PC-3 (cell line): ENCODE results near the gene DNAAF3.

Experiments
- EZH2 ChIP-seq: fragments of 300-600 bp; sonication (generic); IDR thresholded peaks from one replicate; pipeline ENCODE4 v1.6.1; 2017; ENCODE audit warnings: antibody characterized with exemption, mild to moderate bottlenecking, low read length; ENCODE audit not compliant: unreplicated experiment
- TF ChIP-seq, protein P1 (sequence below): fragments of 300-600 bp; sonication (generic); conservative IDR thresholded peaks from 2 replicates; pipeline ENCODE4 v1.5.1; 2017; ENCODE audit warnings: antibody characterized with exemption, low read depth, mild to moderate bottlenecking, low read length

DNA sequence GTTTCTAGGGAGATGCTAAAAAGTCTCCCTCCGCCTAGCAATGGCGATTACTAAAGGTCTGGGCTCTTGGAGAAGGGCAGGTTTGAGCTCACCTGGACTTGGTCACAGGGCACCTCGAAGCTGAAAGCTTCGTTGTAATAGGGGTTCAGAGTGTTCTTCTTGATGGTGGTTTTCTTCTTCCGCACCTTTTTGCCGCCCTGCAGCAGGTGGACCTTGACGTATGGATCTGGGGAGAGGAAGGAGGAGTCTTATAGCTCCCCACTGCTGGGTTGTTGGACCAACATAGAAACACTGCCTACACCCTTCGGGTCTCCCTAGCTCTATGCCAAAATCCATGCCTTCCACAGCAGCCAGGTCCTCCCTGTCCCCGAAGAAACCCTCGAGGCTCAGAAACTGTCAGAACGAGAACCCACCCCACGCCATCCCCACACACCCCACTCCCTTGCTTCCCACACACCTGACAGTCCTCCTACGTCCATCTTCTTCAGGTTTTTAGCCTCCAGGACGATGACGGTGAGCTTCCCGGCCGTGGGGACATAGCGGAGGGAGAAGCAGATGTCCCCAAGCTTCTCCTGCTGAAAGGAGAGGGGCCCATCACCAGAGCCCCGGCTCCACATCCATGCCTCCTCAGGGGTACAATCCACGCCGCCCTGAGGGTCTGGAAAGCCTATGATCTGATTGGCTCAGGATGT lies 8.2 kb upstream of the DNAAF3 start:
- no peak for TF ChIP-seq EZH2
- TF ChIP-seq, protein P1, sequence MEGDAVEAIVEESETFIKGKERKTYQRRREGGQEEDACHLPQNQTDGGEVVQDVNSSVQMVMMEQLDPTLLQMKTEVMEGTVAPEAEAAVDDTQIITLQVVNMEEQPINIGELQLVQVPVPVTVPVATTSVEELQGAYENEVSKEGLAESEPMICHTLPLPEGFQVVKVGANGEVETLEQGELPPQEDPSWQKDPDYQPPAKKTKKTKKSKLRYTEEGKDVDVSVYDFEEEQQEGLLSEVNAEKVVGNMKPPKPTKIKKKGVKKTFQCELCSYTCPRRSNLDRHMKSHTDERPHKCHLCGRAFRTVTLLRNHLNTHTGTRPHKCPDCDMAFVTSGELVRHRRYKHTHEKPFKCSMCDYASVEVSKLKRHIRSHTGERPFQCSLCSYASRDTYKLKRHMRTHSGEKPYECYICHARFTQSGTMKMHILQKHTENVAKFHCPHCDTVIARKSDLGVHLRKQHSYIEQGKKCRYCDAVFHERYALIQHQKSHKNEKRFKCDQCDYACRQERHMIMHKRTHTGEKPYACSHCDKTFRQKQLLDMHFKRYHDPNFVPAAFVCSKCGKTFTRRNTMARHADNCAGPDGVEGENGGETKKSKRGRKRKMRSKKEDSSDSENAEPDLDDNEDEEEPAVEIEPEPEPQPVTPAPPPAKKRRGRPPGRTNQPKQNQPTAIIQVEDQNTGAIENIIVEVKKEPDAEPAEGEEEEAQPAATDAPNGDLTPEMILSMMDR = no peak
